HepG2 (cell line): Measurements from ENCODE around the gene CC2D1A. TPM values are rescaled to one million over a fixed set of nuclear protein-coding genes. Genes with fewer than 3 reads are reported as not detected.
A peak's percentile ranks its signal among the peaks of the same experiment; 100 is the strongest.

ENCODE experiments used
- ATAC-seq: fragments of 200-7000 bp; cut with Tn5 transposase; 3 replicates; pipeline ENCODE4 v1.9.1; 2020; ENCODE audit warnings: mild to moderate bottlenecking, moderate library complexity
- BruUV-seq: library from RNA; stranded (reverse); fragments of 400-500 nt; replicated peaks from 2 replicates; lab custom pipeline; 2021; lab: Mats Ljungman, UMichigan
- CTCF ChIA-PET: fragments of 300-600 bp; formaldehyde crosslinking; extraction: SDS; loops from one replicate; lab custom pipeline; 2021; ENCODE audit warnings: low total read pairs, inconsistent platforms, low intra/inter-chr PET ratio; lab: Yijun Ruan, JAX
- POLR2A ChIA-PET: fragments of 350-600 bp; sonication (Branson Sonifier 250); formaldehyde crosslinking; loops from one replicate; lab custom pipeline; 2020; ENCODE audit warnings: antibody characterized with exemption, inconsistent platforms; lab: Yijun Ruan, JAX
- DNase-seq: peaks from one replicate; pipeline ENCODE4 v3.0.0-alpha.2; 2015; ENCODE audit warnings: low spot score
- FAIRE-seq: peaks from 3 replicates; lab custom pipeline; 2011; peaks lifted over from hg19 to GRCh38; lab: Jason Lieb, UNC
- H2AFZ ChIP-seq: one replicate; pipeline ENCODE4 v1.6.1; 2011; ENCODE audit warnings: low read length, inconsistent platforms
- H3K27ac ChIP-seq: fragments of 300-600 bp; 3 replicates; pipeline ENCODE4 v1.8.0; 2011; ENCODE audit warnings: mixed run types, mild to moderate bottlenecking, mixed read lengths, low read length, inconsistent platforms; ENCODE audit not compliant: insufficient read depth; ENCODE audit errors: extremely low read length
- H3K27me3 ChIP-seq, 2 experiments: fragments of 200-600 bp in 1 of 2; 2 replicates in 1 of 2; 3 replicates in 1 of 2; pipeline versions ENCODE4 v1.6.0 to v1.8.0; 2011; ENCODE audit warnings: low read length in 2 of 2, mild to moderate bottlenecking in 2 of 2, moderate library complexity in 2 of 2, inconsistent platforms in 1 of 2; ENCODE audit not compliant: insufficient read depth in 2 of 2, control insufficient read depth in 1 of 2
- H3K36me3 ChIP-seq, 2 experiments: fragments of 200-600 bp in 1 of 2; replicated peaks in 1 of 2; 2 replicates in 1 of 2; 3 replicates in 1 of 2; pipeline versions ENCODE4 v1.5.1 to v1.8.0; 2011; ENCODE audit warnings: low read length in 2 of 2, inconsistent platforms in 1 of 2; ENCODE audit not compliant: insufficient read depth in 2 of 2, control insufficient read depth in 1 of 2
- H3K4me1 ChIP-seq: 2 replicates; pipeline ENCODE4 v1.5.1; 2012; ENCODE audit warnings: low read length, inconsistent platforms; ENCODE audit not compliant: insufficient read depth
- H3K4me2 ChIP-seq: 2 replicates; pipeline ENCODE4 v1.6.0; 2011; ENCODE audit warnings: low read depth, low read length, inconsistent platforms
- H3K4me3 ChIP-seq, 3 experiments: fragments of 200-600 bp in 1 of 3; sonication (generic), shearing (Covaris generic) in 1 of 3; replicated peaks in 1 of 3; 2 replicates each; pipeline ENCODE4 v1.5.1; 2011 to 2016; ENCODE audit warnings: low read length in 3 of 3, inconsistent platforms in 2 of 3, low read depth in 2 of 3, mild to moderate bottlenecking in 2 of 3, control low read depth in 1 of 3, mixed read lengths in 1 of 3; ENCODE audit not compliant: insufficient read depth in 1 of 3
- H3K79me2 ChIP-seq: one replicate; pipeline ENCODE4 v1.6.1; 2011; ENCODE audit warnings: low read length, inconsistent platforms; ENCODE audit not compliant: insufficient read depth
- H3K9ac ChIP-seq: 2 replicates; pipeline ENCODE4 v1.6.0; 2011; ENCODE audit warnings: mild to moderate bottlenecking, low read depth, low read length, inconsistent platforms; ENCODE audit not compliant: insufficient read depth
- H3K9me3 ChIP-seq: 2 replicates; pipeline ENCODE4 v1.5.1; 2012; ENCODE audit warnings: mild to moderate bottlenecking, low read length
- H4K20me1 ChIP-seq: 2 replicates; pipeline ENCODE4 v1.6.0; 2011; ENCODE audit warnings: inconsistent platforms, mild to moderate bottlenecking, low read length, moderate library complexity; ENCODE audit not compliant: insufficient read depth
- HOXD1 ChIP-seq: sonication (generic); formaldehyde crosslinking; IDR thresholded peaks from 2 replicates; pipeline ENCODE4 v1.5.0; 2020; ENCODE audit warnings: missing genetic modification reagents
- KDM5B ChIP-seq: sonication (generic); formaldehyde crosslinking; IDR thresholded peaks from 2 replicates; pipeline ENCODE4 v1.4.0; 2020; ENCODE audit warnings: missing genetic modification reagents, mild to moderate bottlenecking, borderline replicate concordance
- KLF6 ChIP-seq: IDR thresholded peaks from 2 replicates; pipeline ENCODE4 v1.8.0; 2016; ENCODE audit warnings: missing biosample characterization, missing genetic modification reagents
- MNT ChIP-seq: fragments of 450-650 bp; IDR thresholded peaks from 2 replicates; pipeline ENCODE4 v1.6.1; 2016
- MYC ChIP-seq: sonication (generic); formaldehyde crosslinking; IDR thresholded peaks from 2 replicates; pipeline ENCODE4 v1.9.0; 2021; ENCODE audit warnings: missing genetic modification reagents, borderline replicate concordance
- NR2F6 ChIP-seq, 2 experiments: IDR thresholded peaks; 2 replicates each; pipeline ENCODE4 v1.6.1; 2016; ENCODE audit warnings: antibody characterized with exemption in 1 of 2, mild to moderate bottlenecking in 1 of 2
- RXRB ChIP-seq: IDR thresholded peaks from 2 replicates; pipeline ENCODE4 v1.6.1; 2016; ENCODE audit warnings: borderline replicate concordance, missing genetic modification reagents, missing compliant biosample characterization
- SCMH1 ChIP-seq: sonication (generic); formaldehyde crosslinking; IDR thresholded peaks from 2 replicates; pipeline ENCODE4 v1.9.0; 2021; ENCODE audit warnings: missing genetic modification reagents, mild to moderate bottlenecking, borderline replicate concordance
- ZNF292 ChIP-seq: sonication (generic); formaldehyde crosslinking; IDR thresholded peaks from 2 replicates; pipeline ENCODE4 v1.8.1; 2022; ENCODE audit warnings: mild to moderate bottlenecking, low read depth, missing genetic modification reagents, borderline replicate concordance
- WGBS: methylation state at CpG from one replicate; pipeline ENCODE4 v1.1.6; 2017; ENCODE audit warnings: low lambda C conversion rate; 5-methylcytosine and 5-hydroxymethylcytosine counted together
- in situ Hi-C: cut with HindIII; loops from 2 replicates; pipeline ENCODE4 v1.10.0; 2017; ENCODE audit warnings: low pct_unique_long_range_greater_than_20kb; ENCODE audit not compliant: extremely low pct_ligation_motif_present
- intact Hi-C: fragments of 100-400 bp; cut with micrococcal nuclease; formaldehyde crosslinking; loops from one replicate; pipeline ENCODE4 v1.10.0; 2022; ENCODE audit not compliant: unreplicated experiment
- polyA plus RNA-seq, 8 experiments: library from polyadenylated mRNA; depleted of rRNA in 3 of 8; stranded (reverse) in 7 of 8; unstranded in 1 of 8; fragments of >200 nt; fragmentation: Illumina TruSeq in 4 of 8; extraction: Trizol in 4 of 8; gene quantifications; 2 replicates each; pipeline versions ENCODE4 v1.2.1 to v1.2.3, GENCODE V29; 2011 to 2016; ENCODE audit warnings: low read depth in 4 of 8, missing spikeins in 1 of 8, mixed read lengths in 1 of 8; ENCODE audit not compliant: insufficient read depth in 1 of 8
- total RNA-seq, 5 experiments: library from RNA; depleted of rRNA; stranded (reverse); fragments of >200 nt; fragmentation: Illumina TruSeq; extraction: Trizol; gene quantifications; 2 replicates each; pipeline ENCODE4 v1.2.3, GENCODE V29; 2016; ENCODE audit warnings: low read depth in 1 of 5
- TF ChIP-seq, protein P1 (sequence below): sonication (generic); formaldehyde crosslinking; IDR thresholded peaks from 2 replicates; pipeline ENCODE4 v1.9.0; 2022; ENCODE audit warnings: low read depth, missing genetic modification reagents

The CC2D1A gene
- total and polyA plus RNA-seq, 2 of the 13 experiments (the other 11 are each of a cell fraction or from before 2014, with no cell fraction given): 9.7 to 11.5 TPM

DNA sequence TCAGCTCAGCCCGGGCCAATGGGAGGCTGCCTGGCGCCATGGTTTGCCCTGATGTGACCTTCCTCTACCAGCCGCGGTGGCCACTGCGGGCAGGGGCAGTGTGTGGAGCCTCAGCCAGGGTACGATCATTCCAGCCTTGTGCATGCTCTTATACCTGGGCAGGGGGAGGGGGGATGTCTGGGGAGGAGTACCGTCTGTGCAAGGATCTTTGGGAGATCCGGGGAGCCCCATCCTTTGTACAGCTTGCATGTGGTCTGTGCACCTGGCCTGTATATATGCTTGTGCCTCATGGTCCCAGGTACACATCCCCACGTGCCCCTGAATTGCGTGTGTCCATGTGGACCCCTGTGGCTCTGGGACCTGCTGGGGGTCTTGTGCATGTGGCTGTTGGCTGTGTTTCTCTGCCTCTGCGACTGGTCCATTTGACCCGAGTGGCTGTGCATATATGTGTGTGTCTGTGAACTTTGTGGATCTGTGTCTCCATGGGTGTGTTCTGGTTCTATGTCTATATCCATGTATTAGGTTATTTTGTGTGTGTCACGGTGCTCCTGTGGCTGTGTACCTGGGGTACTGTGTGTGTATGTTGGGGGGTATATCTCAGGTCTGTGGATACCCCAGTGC lies 41.8 kb upstream of the CC2D1A start:
- Histone ChIP-seq H3K79me2 (no peaks in the 10 kb centered on the region), H3K9ac (0 out of 2 replicates have a peak overlapping the region, but pooled peaks have one; percentile 49), H3K36me3 (no peaks in the 10 kb centered on the region), H3K4me2 (peak overlapping the region; percentile 55), H3K4me1 (peaks cover 36% of the 10 kb centered on the region), H3K9me3 (no peaks in the 10 kb centered on the region), H3K27me3 (peaks cover 0 to 9% of the 10 kb centered on the region in 2 experiments; a peak in 1 of 5 replicates), H4K20me1 (no peaks in the 10 kb centered on the region), H3K27ac (no peak overlapping the region), H2AFZ (no peak overlapping the region), H3K4me3 (peak overlapping the region; percentile 47 to 58 (median 49); a peak in 5 of 6 replicates)
- CTCF ChIA-PET: interaction anchor here (2.8 kb wide), 1 partner anchor 79 kb away, joined by 38 read pairs; no protein-coding TSS in a partner anchor
- POLR2A ChIA-PET: interaction anchor here (0.8 to 1.0 kb wide), 2 partner anchors 69 to 133 kb away, joined by 4 read pairs; partner anchors contain the start of gene ZSWIM4
- 0% methylated on average over 4 of the region's 13 CpGs for WGBS
- in situ Hi-C loops: loop anchor here (5.0 kb wide), 1 partner anchor 82 kb away; no protein-coding TSS in a partner anchor
- TF ChIP-seq KLF6 (CRISPR knock-in tag) (no peak), MYC (0 out of 2 replicates have a peak, but pooled peaks have one; percentile 42), ZNF292 (peak; percentile 29; the same call in 1 of the 2 replicates), SCMH1 (CRISPR knock-in tag) (no peak), KDM5B (peak; percentile 53; the same call in 1 of the 2 replicates), RXRB (CRISPR knock-in tag) (peak; percentile 78), NR2F6 (IDR thresholded peaks at IDR 0.05) (peak; percentile 32; the same call in 1 of the 2 replicates), NR2F6 (CRISPR knock-in tag; IDR thresholded peaks at IDR 0.05) (no peak), MNT (peak; percentile 82), HOXD1 (CRISPR knock-in tag) (no peak)
- TF ChIP-seq, protein P1, sequence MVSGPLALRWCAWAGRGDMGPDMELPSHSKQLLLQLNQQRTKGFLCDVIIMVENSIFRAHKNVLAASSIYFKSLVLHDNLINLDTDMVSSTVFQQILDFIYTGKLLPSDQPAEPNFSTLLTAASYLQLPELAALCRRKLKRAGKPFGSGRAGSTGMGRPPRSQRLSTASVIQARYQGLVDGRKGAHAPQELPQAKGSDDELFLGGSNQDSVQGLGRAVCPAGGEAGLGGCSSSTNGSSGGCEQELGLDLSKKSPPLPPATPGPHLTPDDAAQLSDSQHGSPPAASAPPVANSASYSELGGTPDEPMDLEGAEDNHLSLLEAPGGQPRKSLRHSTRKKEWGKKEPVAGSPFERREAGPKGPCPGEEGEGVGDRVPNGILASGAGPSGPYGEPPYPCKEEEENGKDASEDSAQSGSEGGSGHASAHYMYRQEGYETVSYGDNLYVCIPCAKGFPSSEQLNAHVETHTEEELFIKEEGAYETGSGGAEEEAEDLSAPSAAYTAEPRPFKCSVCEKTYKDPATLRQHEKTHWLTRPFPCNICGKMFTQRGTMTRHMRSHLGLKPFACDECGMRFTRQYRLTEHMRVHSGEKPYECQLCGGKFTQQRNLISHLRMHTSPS (CRISPR knock-in tag): peak; percentile 16; the same call in 1 of the 2 replicates
- intact Hi-C loops: loop anchor here (5.0 kb wide), 1 partner anchor 267 kb away; no protein-coding TSS in a partner anchor
- BruUV-seq: no TSS peak
- DNase-seq: no peak
- peak; percentile 27 for ATAC-seq
- FAIRE-seq: no peak
